GM12878 (cell line): Measurements from ENCODE around the gene ENAH. TPM values are rescaled to one million over a fixed set of nuclear protein-coding genes. Genes with fewer than 3 reads are reported as not detected.

Experiments used
- ATAC-seq: fragments of 200-7000 bp; cut with Tn5 transposase; 3 replicates; pipeline ENCODE4 v1.9.1; 2020; ENCODE audit warnings: mild to moderate bottlenecking, moderate library complexity
- BruUV-seq: library from RNA; stranded (reverse); fragments of 400-500 nt; replicated peaks from 2 replicates; lab custom pipeline; 2021; lab: Mats Ljungman, UMichigan
- CTCF ChIA-PET: fragments of 300-600 bp; sonication (Branson Sonifier 250); formaldehyde crosslinking; extraction: SDS; loops from one replicate; lab custom pipeline; 2021; ENCODE audit warnings: inconsistent platforms; lab: Yijun Ruan, JAX
- POLR2A ChIA-PET: fragments of 350-600 bp; formaldehyde crosslinking; extraction: SDS; loops from one replicate; lab custom pipeline; 2021; ENCODE audit warnings: inconsistent platforms; lab: Charles Lee
- RAD21 ChIA-PET: fragments of 300-600 bp; sonication (Branson Sonifier 250); formaldehyde crosslinking; loops from one replicate; lab custom pipeline; 2023; ENCODE audit warnings: antibody characterized with exemption; ENCODE audit not compliant: unreplicated experiment; lab: Charles Lee
- SMC1A ChIA-PET: fragments of 300-600 bp; sonication (Branson Sonifier 250); formaldehyde crosslinking; loops from one replicate; lab custom pipeline; 2023; ENCODE audit not compliant: unreplicated experiment, uncharacterized antibody; lab: Charles Lee
- DNase-seq: peaks from one replicate; pipeline ENCODE4 v3.0.0-alpha.2; 2011; ENCODE audit warnings: low read depth, low spot score
- FAIRE-seq: peaks from 3 replicates; lab custom pipeline; 2011; peaks lifted over from hg19 to GRCh38; lab: Jason Lieb, UNC
- H2AFZ ChIP-seq: 2 replicates; pipeline ENCODE4 v1.6.0; 2011; ENCODE audit warnings: low read depth, low read length, control low read depth; ENCODE audit not compliant: control insufficient read depth
- H3K27ac ChIP-seq: 2 replicates; pipeline ENCODE4 v1.5.1; 2011; ENCODE audit warnings: control low read depth; ENCODE audit not compliant: control insufficient read depth, insufficient read depth
- H3K27me3 ChIP-seq, 2 experiments: replicated peaks in 1 of 2; 2 replicates each; pipeline versions ENCODE4 v1.6.0 to v1.6.1; 2011; ENCODE audit warnings: low read length in 1 of 2; ENCODE audit not compliant: control insufficient read depth in 2 of 2, insufficient read depth in 2 of 2
- H3K36me3 ChIP-seq, 2 experiments: 2 replicates each; pipeline ENCODE4 v1.5.1; 2011; ENCODE audit warnings: low read length in 1 of 2; ENCODE audit not compliant: control insufficient read depth in 2 of 2, insufficient read depth in 2 of 2
- H3K4me1 ChIP-seq: 2 replicates; pipeline ENCODE4 v1.6.1; 2011; ENCODE audit warnings: mild to moderate bottlenecking, low read length, moderate library complexity, mixed read lengths; ENCODE audit not compliant: control insufficient read depth, insufficient read depth
- H3K4me2 ChIP-seq: 2 replicates; pipeline ENCODE4 v1.6.0; 2011; ENCODE audit warnings: control low read depth; ENCODE audit not compliant: control insufficient read depth, insufficient read depth
- H3K4me3 ChIP-seq: fragments of 200-600 bp; sonication (generic); 2 replicates; pipeline ENCODE4 v1.5.1; 2016
- H3K79me2 ChIP-seq: 2 replicates; pipeline ENCODE4 v1.6.0; 2011; ENCODE audit warnings: low read length; ENCODE audit not compliant: control insufficient read depth, insufficient read depth
- H3K9ac ChIP-seq: 2 replicates; pipeline ENCODE4 v1.8.0; 2011; ENCODE audit warnings: low read length, control low read depth, mixed read lengths; ENCODE audit not compliant: control insufficient read depth, insufficient read depth
- H3K9me3 ChIP-seq: replicated peaks from 3 replicates; pipeline ENCODE4 v1.5.1; 2011; ENCODE audit warnings: mild to moderate bottlenecking, low read length; ENCODE audit not compliant: control insufficient read depth, insufficient read depth
- H4K20me1 ChIP-seq: 2 replicates; pipeline ENCODE4 v1.6.0; 2011; ENCODE audit not compliant: control insufficient read depth, insufficient read depth
- ATF7 ChIP-seq: fragments of 450-650 bp; IDR thresholded peaks from 2 replicates; pipeline ENCODE4 v1.6.1; 2016; ENCODE audit warnings: low read depth, mild to moderate bottlenecking
- BCL11A ChIP-seq: IDR thresholded peaks from 2 replicates; pipeline ENCODE4 v1.6.1; 2011; ENCODE audit warnings: low read depth, low read length
- CHD2 ChIP-seq: IDR thresholded peaks from 2 replicates; pipeline ENCODE4 v1.6.1; 2011; ENCODE audit warnings: low read depth, low read length, improper control_type of control experiment, borderline replicate concordance
- PAX8 ChIP-seq: fragments of 450-650 bp; IDR thresholded peaks from 2 replicates; pipeline ENCODE4 v1.6.1; 2017; ENCODE audit warnings: mild to moderate bottlenecking, moderate library complexity
- RELA ChIP-seq: fragments of 450-650 bp; IDR thresholded peaks from 2 replicates; pipeline ENCODE4 v1.8.0; 2014; ENCODE audit warnings: borderline replicate concordance; ENCODE audit not compliant: partially characterized antibody
- SMAD5 ChIP-seq: IDR thresholded peaks from 2 replicates; pipeline ENCODE4 v1.6.1; 2016; ENCODE audit warnings: antibody characterized with exemption, low read depth
- SPI1 ChIP-seq: IDR thresholded peaks from 2 replicates; pipeline ENCODE4 v1.6.1; 2011; ENCODE audit warnings: low read depth, mild to moderate bottlenecking, low read length, moderate library complexity, borderline replicate concordance; ENCODE audit not compliant: insufficient read depth
- STAT3 ChIP-seq: IDR thresholded peaks from 2 replicates; pipeline ENCODE4 v1.6.1; 2011; ENCODE audit warnings: low read depth, low read length, improper control_type of control experiment
- YY1 ChIP-seq: IDR thresholded peaks from 2 replicates; pipeline ENCODE4 v1.6.1; 2011; ENCODE audit warnings: low read depth, mild to moderate bottlenecking, low read length
- ZNF217 ChIP-seq: fragments of 450-650 bp; IDR thresholded peaks from 2 replicates; pipeline ENCODE4 v1.6.1; 2017; ENCODE audit warnings: antibody characterized with exemption, mild to moderate bottlenecking
- whole genome bisulfite sequencing: methylation state at CpG from one replicate; pipeline ENCODE4 v1.1.6; 2016; ENCODE audit warnings: low lambda C conversion rate; ENCODE audit not compliant: insufficient replicate concordance, insufficient coverage; ENCODE audit errors: missing lambda C conversion rate; 5-methylcytosine and 5-hydroxymethylcytosine counted together
- in situ Hi-C: fragments of 300-500 bp; cut with MboI; formaldehyde crosslinking; loops from 9 replicates; pipeline ENCODE4 v1.14.3; 2018; ENCODE audit warnings: mixed read lengths
- intact Hi-C: fragments of 100-400 bp; cut with micrococcal nuclease; formaldehyde crosslinking; loops from one replicate; pipeline ENCODE4 v1.14.2; 2022; ENCODE audit not compliant: unreplicated experiment
- polyA plus RNA-seq, 11 experiments: library from polyadenylated mRNA; depleted of rRNA in 4 of 11; unstranded in 6 of 11; stranded (reverse) in 5 of 11; fragments of >200 nt; fragmentation: Nextera tagmentation in 4 of 11; fragmentation: Illumina TruSeq in 1 of 11; extraction: Ambion mirVana in 4 of 11; extraction: Trizol in 1 of 11; gene quantifications; 1 replicate in 1 of 11; 2 replicates in 10 of 11; pipeline versions ENCODE4 v1.2.1 to v1.2.3, GENCODE V29; 2011 to 2016; ENCODE audit warnings: inconsistent platforms in 2 of 11, missing spikeins in 2 of 11, low read depth in 1 of 11
- total RNA-seq, 4 experiments: library from RNA; depleted of rRNA in 3 of 4; stranded (reverse); fragments of >200 nt in 3 of 4; fragmentation: Illumina TruSeq in 1 of 4; extraction: Trizol in 1 of 4; gene quantifications; 2 replicates each; pipeline versions ENCODE4 v1.2.1 to v1.2.3, GENCODE V29; 2013 to 2021
- TF ChIP-seq, protein P1 (sequence below), 3 experiments: IDR thresholded peaks in 2 of 3; conservative IDR thresholded peaks in 1 of 3; 2 replicates each; pipeline ENCODE4 v1.5.1; 2011; ENCODE audit warnings: low read depth in 3 of 3, low read length in 3 of 3, mild to moderate bottlenecking in 3 of 3, control low read depth in 2 of 3, moderate library complexity in 2 of 3, inconsistent platforms in 1 of 3, mixed read lengths in 1 of 3; ENCODE audit not compliant: control insufficient read depth in 2 of 3, insufficient read depth in 1 of 3; ENCODE audit errors: extremely low read depth in 1 of 3
- TF ChIP-seq, protein P2 (sequence below): fragments of 450-650 bp; IDR thresholded peaks from 2 replicates; pipeline ENCODE4 v1.6.1; 2016; ENCODE audit warnings: mild to moderate bottlenecking
- TF ChIP-seq, protein P3 (sequence below): fragments of 150-350 bp; IDR thresholded peaks from 2 replicates; pipeline ENCODE4 v1.6.1; 2014; ENCODE audit warnings: mild to moderate bottlenecking, low read depth, low read length

The ENAH gene
- total and polyA plus RNA-seq, 10 of the 15 experiments (the other 5 are each of a cell fraction or from before 2014, with no cell fraction given): under 0.01 to 0.62 (median 0.06) TPM; not detected in 5

DNA sequence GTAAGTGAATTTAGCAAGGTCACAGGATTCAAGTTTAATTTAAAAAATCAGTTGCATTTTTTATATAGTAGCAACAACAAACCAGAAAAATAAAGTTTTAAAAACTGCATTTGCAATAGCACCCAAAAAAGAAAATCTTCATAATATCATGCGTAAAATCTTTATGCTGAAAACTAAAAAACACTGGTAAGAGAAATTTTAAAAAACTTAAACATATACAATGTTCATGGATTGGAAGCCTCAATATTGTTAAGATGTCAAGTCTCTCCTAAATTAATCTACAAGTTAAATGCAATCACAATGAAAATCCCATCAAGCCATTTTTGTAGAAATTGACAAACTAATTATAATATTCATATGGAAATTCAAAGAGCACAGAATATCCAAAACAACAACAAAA lies 65.6 kb downstream of the ENAH start:
- ATAC-seq (no peak), FAIRE-seq (no peak), DNase-seq (no peak)
- Histone ChIP-seq H3K4me2 (no peak overlapping the region), H4K20me1 (no peaks in the 10 kb centered on the region), H3K79me2 (no peaks in the 10 kb centered on the region), H3K27ac (no peak overlapping the region), H3K27me3 (no peaks in the 10 kb centered on the region; a peak in 1 of 4 replicates), H3K4me1 (no peaks in the 10 kb centered on the region), H3K9me3 (no peaks in the 10 kb centered on the region), H2AFZ (no peak overlapping the region), H3K9ac (no peak overlapping the region), H3K4me3 (no peak overlapping the region), H3K36me3 (no peaks in the 10 kb centered on the region)
- in situ Hi-C loops (no loop called here), intact Hi-C loops (no loop called here)
- ChIA-PET POLR2A (interaction anchor here (0.6 kb wide), 1 partner anchor 136 kb away, joined by 3 read pairs; no protein-coding TSS in a partner anchor), CTCF (no interaction called here), SMC1A (no interaction called here), RAD21 (no interaction called here)
- BruUV-seq: no TSS peak
- 95% methylated on average over 1 of the region's 1 CpG for WGBS
- TF ChIP-seq SMAD5: no peak
- TF ChIP-seq BCL11A: no peak
- TF ChIP-seq CHD2: no peak
- TF ChIP-seq ATF7: no peak
- no peak for TF ChIP-seq YY1
- no peak for TF ChIP-seq ZNF217
- TF ChIP-seq STAT3: no peak
- no peak for TF ChIP-seq PAX8
- TF ChIP-seq, protein P1, sequence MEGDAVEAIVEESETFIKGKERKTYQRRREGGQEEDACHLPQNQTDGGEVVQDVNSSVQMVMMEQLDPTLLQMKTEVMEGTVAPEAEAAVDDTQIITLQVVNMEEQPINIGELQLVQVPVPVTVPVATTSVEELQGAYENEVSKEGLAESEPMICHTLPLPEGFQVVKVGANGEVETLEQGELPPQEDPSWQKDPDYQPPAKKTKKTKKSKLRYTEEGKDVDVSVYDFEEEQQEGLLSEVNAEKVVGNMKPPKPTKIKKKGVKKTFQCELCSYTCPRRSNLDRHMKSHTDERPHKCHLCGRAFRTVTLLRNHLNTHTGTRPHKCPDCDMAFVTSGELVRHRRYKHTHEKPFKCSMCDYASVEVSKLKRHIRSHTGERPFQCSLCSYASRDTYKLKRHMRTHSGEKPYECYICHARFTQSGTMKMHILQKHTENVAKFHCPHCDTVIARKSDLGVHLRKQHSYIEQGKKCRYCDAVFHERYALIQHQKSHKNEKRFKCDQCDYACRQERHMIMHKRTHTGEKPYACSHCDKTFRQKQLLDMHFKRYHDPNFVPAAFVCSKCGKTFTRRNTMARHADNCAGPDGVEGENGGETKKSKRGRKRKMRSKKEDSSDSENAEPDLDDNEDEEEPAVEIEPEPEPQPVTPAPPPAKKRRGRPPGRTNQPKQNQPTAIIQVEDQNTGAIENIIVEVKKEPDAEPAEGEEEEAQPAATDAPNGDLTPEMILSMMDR (IDR thresholded peaks at IDR 0.05 in 2 of 3, conservative IDR thresholded peaks at IDR 0.05 in 1 of 3; ENCODE audit: control insufficient read depth in 2 of 3, extremely low read depth in 1 of 3, insufficient read depth in 1 of 3, low read depth in 3 of 3, low read length in 3 of 3): no peak
- no peak for TF ChIP-seq SPI1
- TF ChIP-seq, protein P2, sequence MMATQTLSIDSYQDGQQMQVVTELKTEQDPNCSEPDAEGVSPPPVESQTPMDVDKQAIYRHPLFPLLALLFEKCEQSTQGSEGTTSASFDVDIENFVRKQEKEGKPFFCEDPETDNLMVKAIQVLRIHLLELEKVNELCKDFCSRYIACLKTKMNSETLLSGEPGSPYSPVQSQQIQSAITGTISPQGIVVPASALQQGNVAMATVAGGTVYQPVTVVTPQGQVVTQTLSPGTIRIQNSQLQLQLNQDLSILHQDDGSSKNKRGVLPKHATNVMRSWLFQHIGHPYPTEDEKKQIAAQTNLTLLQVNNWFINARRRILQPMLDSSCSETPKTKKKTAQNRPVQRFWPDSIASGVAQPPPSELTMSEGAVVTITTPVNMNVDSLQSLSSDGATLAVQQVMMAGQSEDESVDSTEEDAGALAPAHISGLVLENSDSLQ: no peak
- no peak for TF ChIP-seq RELA
- TF ChIP-seq, protein P3, sequence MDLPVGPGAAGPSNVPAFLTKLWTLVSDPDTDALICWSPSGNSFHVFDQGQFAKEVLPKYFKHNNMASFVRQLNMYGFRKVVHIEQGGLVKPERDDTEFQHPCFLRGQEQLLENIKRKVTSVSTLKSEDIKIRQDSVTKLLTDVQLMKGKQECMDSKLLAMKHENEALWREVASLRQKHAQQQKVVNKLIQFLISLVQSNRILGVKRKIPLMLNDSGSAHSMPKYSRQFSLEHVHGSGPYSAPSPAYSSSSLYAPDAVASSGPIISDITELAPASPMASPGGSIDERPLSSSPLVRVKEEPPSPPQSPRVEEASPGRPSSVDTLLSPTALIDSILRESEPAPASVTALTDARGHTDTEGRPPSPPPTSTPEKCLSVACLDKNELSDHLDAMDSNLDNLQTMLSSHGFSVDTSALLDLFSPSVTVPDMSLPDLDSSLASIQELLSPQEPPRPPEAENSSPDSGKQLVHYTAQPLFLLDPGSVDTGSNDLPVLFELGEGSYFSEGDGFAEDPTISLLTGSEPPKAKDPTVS: no peak
